MM.1S (cell line): ENCODE results near the gene UGT3A2.
"Not testable (repeated sequence)": the region's sequence is repeated elsewhere in the genome, so short reads cannot be mapped to it uniquely, and the experiment has no call there.

Experiments used
- DNase-seq: peaks from one replicate; pipeline ENCODE4 v3.0.0-alpha.2; 2015
- H2AFZ ChIP-seq: fragments of 300-600 bp; sonication (generic); 2 replicates; pipeline ENCODE4 v1.6.0; 2016; ENCODE audit warnings: antibody characterized with exemption, low read length
- H3F3A ChIP-seq: fragments of 300-600 bp; sonication (generic); 2 replicates; pipeline ENCODE4 v1.6.1; 2016; ENCODE audit warnings: mild to moderate bottlenecking, antibody characterized with exemption, low read length, moderate library complexity, mixed read lengths; ENCODE audit not compliant: insufficient read depth
- H3K27ac ChIP-seq: fragments of 300-600 bp; sonication (generic); 2 replicates; pipeline ENCODE4 v1.5.1; 2016; ENCODE audit warnings: mild to moderate bottlenecking, low read length
- H3K27me3 ChIP-seq: fragments of 300-600 bp; sonication (generic); replicated peaks from 2 replicates; pipeline ENCODE4 v1.6.0; 2016; ENCODE audit warnings: low read length; ENCODE audit not compliant: insufficient read depth
- H3K36me3 ChIP-seq: fragments of 300-600 bp; sonication (generic); replicated peaks from 2 replicates; pipeline ENCODE4 v1.6.1; 2016; ENCODE audit warnings: mild to moderate bottlenecking, low read length, mixed read lengths; ENCODE audit not compliant: insufficient read depth
- H3K4me1 ChIP-seq: fragments of 300-600 bp; sonication (generic); 2 replicates; pipeline ENCODE4 v1.6.1; 2016; ENCODE audit warnings: low read length, mixed read lengths
- H3K4me2 ChIP-seq: fragments of 300-600 bp; sonication (generic); 2 replicates; pipeline ENCODE4 v1.6.0; 2016; ENCODE audit warnings: low read depth, low read length
- H3K4me3 ChIP-seq: fragments of 300-600 bp; sonication (generic); 2 replicates; pipeline ENCODE4 v1.5.1; 2016; ENCODE audit warnings: low read length, mixed read lengths
- H3K79me2 ChIP-seq: fragments of 300-600 bp; sonication (generic); 2 replicates; pipeline ENCODE4 v1.6.1; 2016; ENCODE audit warnings: mixed run types, low read length, mixed read lengths
- H3K9ac ChIP-seq: fragments of 300-600 bp; sonication (generic); 2 replicates; pipeline ENCODE4 v1.6.1; 2016; ENCODE audit warnings: low read length, mixed read lengths
- H3K9me2 ChIP-seq: fragments of 300-600 bp; sonication (generic); replicated peaks from 2 replicates; pipeline ENCODE4 v1.6.1; 2016; ENCODE audit warnings: mild to moderate bottlenecking, low read length, mixed read lengths; ENCODE audit not compliant: insufficient read depth
- H3K9me3 ChIP-seq: fragments of 300-600 bp; sonication (generic); replicated peaks from 2 replicates; pipeline ENCODE4 v1.6.1; 2016; ENCODE audit warnings: mild to moderate bottlenecking, low read length, mixed read lengths; ENCODE audit not compliant: insufficient read depth
- H4K20me1 ChIP-seq: fragments of 300-600 bp; sonication (generic); 2 replicates; pipeline ENCODE4 v1.6.1; 2016; ENCODE audit warnings: mild to moderate bottlenecking, low read length, moderate library complexity, mixed read lengths; ENCODE audit not compliant: insufficient read depth
- CTCF ChIP-seq: fragments of 300-600 bp; sonication (generic); IDR thresholded peaks from 2 replicates; pipeline ENCODE4 v1.5.1; 2016; ENCODE audit warnings: antibody characterized with exemption, low read length, mixed read lengths
- EZH2 ChIP-seq: fragments of 300-600 bp; sonication (generic); optimal IDR thresholded peaks from 2 replicates; pipeline ENCODE3; 2017; ENCODE audit warnings: low read depth, mild to moderate bottlenecking, antibody characterized with exemption, low read length, mixed read lengths
- EZH2phosphoT487 ChIP-seq: fragments of 300-600 bp; sonication (generic); IDR thresholded peaks from 2 replicates; pipeline ENCODE4 v1.6.1; 2018; ENCODE audit warnings: antibody characterized with exemption, low read length

UGT3A2 gene

GRCh38 chr5:36027711-36028110, 39.0 kb downstream of the UGT3A2 start:
- Histone ChIP-seq H3K9me3 (no peaks in the 10 kb centered on the region), H3K79me2 (no peaks in the 10 kb centered on the region), H3F3A (no peaks in the 10 kb centered on the region), H3K27me3 (no peaks in the 10 kb centered on the region), H4K20me1 (no peaks in the 10 kb centered on the region), H3K4me2 (no peak overlapping the region), H3K9me2 (no peaks in the 10 kb centered on the region), H2AFZ (no peak overlapping the region), H3K4me3 (no peak overlapping the region), H3K27ac (no peak overlapping the region), H3K4me1 (no peaks in the 10 kb centered on the region), H3K9ac (no peak overlapping the region), H3K36me3 (no peaks in the 10 kb centered on the region)
- TF ChIP-seq CTCF = no peak
- no peak for TF ChIP-seq EZH2
- TF ChIP-seq EZH2phosphoT487 = no peak
- no peak for DNase-seq

GRCh38 chr5:36026706-36027465, 39.8 kb downstream of the UGT3A2 start:
- H3K79me2 ChIP-seq = no peaks in the 10 kb centered on the region
- no peak overlapping the region for H3K27ac ChIP-seq
- H3K27me3 ChIP-seq = no peaks in the 10 kb centered on the region
- no peak overlapping the region for H2AFZ ChIP-seq
- H3K4me3 ChIP-seq = no peak overlapping the region
- no peaks in the 10 kb centered on the region for H3F3A ChIP-seq
- H3K9me2 ChIP-seq = no peaks in the 10 kb centered on the region
- H3K36me3 ChIP-seq = no peaks in the 10 kb centered on the region
- H3K4me1 ChIP-seq = no peaks in the 10 kb centered on the region
- no peaks in the 10 kb centered on the region for H4K20me1 ChIP-seq
- H3K9me3 ChIP-seq = no peaks in the 10 kb centered on the region
- H3K4me2 ChIP-seq = no peak overlapping the region
- H3K9ac ChIP-seq = no peak overlapping the region
- no peak for TF ChIP-seq CTCF
- no peak for TF ChIP-seq EZH2
- no peak for TF ChIP-seq EZH2phosphoT487
- no peak for DNase-seq

GRCh38 chr5:36022246-36022645, 44.4 kb downstream of the UGT3A2 start:
- not testable (repeated sequence) for H3K4me2 ChIP-seq, DNase-seq, H3F3A ChIP-seq, H3K9ac ChIP-seq, H3K36me3 ChIP-seq, H3K4me1 ChIP-seq, H3K9me3 ChIP-seq, H3K4me3 ChIP-seq, H2AFZ ChIP-seq, H4K20me1 ChIP-seq, H3K27me3 ChIP-seq, H3K9me2 ChIP-seq, H3K79me2 ChIP-seq, H3K27ac ChIP-seq

- not testable (repeated sequence) for H3K27ac ChIP-seq, H3K9me3 ChIP-seq
Observed at GRCh38 chr5:36019584-36019983, 47.1 kb downstream of the UGT3A2 start.

More at GRCh38 chr5:36019584-36019983, 47.1 kb downstream of the UGT3A2 start:
- not testable (repeated sequence) for H3K9me2 ChIP-seq, H3K4me3 ChIP-seq, H3F3A ChIP-seq, H3K79me2 ChIP-seq, H3K4me1 ChIP-seq, H3K9ac ChIP-seq, H3K36me3 ChIP-seq, H3K27me3 ChIP-seq, H3K4me2 ChIP-seq, H2AFZ ChIP-seq, DNase-seq, H4K20me1 ChIP-seq
